ENCODE measurements around the gene USP40.

Gene USP40

GRCh38 chr2:233458031-233458610, 108.5 kb downstream of the USP40 start:
- TF ChIP-seq, protein P1, sequence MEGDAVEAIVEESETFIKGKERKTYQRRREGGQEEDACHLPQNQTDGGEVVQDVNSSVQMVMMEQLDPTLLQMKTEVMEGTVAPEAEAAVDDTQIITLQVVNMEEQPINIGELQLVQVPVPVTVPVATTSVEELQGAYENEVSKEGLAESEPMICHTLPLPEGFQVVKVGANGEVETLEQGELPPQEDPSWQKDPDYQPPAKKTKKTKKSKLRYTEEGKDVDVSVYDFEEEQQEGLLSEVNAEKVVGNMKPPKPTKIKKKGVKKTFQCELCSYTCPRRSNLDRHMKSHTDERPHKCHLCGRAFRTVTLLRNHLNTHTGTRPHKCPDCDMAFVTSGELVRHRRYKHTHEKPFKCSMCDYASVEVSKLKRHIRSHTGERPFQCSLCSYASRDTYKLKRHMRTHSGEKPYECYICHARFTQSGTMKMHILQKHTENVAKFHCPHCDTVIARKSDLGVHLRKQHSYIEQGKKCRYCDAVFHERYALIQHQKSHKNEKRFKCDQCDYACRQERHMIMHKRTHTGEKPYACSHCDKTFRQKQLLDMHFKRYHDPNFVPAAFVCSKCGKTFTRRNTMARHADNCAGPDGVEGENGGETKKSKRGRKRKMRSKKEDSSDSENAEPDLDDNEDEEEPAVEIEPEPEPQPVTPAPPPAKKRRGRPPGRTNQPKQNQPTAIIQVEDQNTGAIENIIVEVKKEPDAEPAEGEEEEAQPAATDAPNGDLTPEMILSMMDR (IDR thresholded peaks at IDR 0.05; ENCODE audit: extremely low read depth, insufficient read depth, missing control alignments), result no peak
- no peak for DNase-seq (ENCODE audit: low spot score)
- in situ Hi-C loops (cut with MboI; ENCODE audit: low pct_unique_long_range_greater_than_20kb, low sequenced_read_pairs, unreplicated experiment), result no loop called here

GRCh38 chr2:233457356-233457755, 109.2 kb downstream of the USP40 start:
- in situ Hi-C loops (cut with MboI; ENCODE audit: low pct_unique_long_range_greater_than_20kb, low sequenced_read_pairs, unreplicated experiment), result no loop called here
- no peak for DNase-seq (ENCODE audit: low spot score)
- TF ChIP-seq, protein P1 (IDR thresholded peaks at IDR 0.05; ENCODE audit: extremely low read depth, insufficient read depth, missing control alignments), result no peak

GRCh38 chr2:233456934-233457333, 109.6 kb downstream of the USP40 start:
- TF ChIP-seq, protein P1 (IDR thresholded peaks at IDR 0.05; ENCODE audit: extremely low read depth, insufficient read depth, missing control alignments), result no peak
- in situ Hi-C loops (cut with MboI; ENCODE audit: low pct_unique_long_range_greater_than_20kb, low sequenced_read_pairs, unreplicated experiment), result no loop called here
- DNase-seq (ENCODE audit: low spot score), result no peak

GRCh38 chr2:233456111-233456510, 110.5 kb downstream of the USP40 start:
- in situ Hi-C loops (cut with MboI; ENCODE audit: low pct_unique_long_range_greater_than_20kb, low sequenced_read_pairs, unreplicated experiment), result no loop called here

GRCh38 chr2:233455491-233455890, 111.1 kb downstream of the USP40 start:
- in situ Hi-C loops (cut with MboI; ENCODE audit: low pct_unique_long_range_greater_than_20kb, low sequenced_read_pairs, unreplicated experiment), result no loop called here
- DNase-seq (ENCODE audit: low spot score), result no peak
- TF ChIP-seq, protein P1 (IDR thresholded peaks at IDR 0.05; ENCODE audit: extremely low read depth, insufficient read depth, missing control alignments), result no peak

More at GRCh38 chr2:233456111-233456510, 110.5 kb downstream of the USP40 start:
- TF ChIP-seq, protein P1 (IDR thresholded peaks at IDR 0.05; ENCODE audit: extremely low read depth, insufficient read depth, missing control alignments), result no peak
- no peak for DNase-seq (ENCODE audit: low spot score)

- TF ChIP-seq, protein P1 (IDR thresholded peaks at IDR 0.05; ENCODE audit: extremely low read depth, insufficient read depth, missing control alignments), result no peak
- DNase-seq (ENCODE audit: low spot score), result no peak
- in situ Hi-C loops (cut with MboI; ENCODE audit: low pct_unique_long_range_greater_than_20kb, low sequenced_read_pairs, unreplicated experiment), result no loop called here
These were observed 111.6 kb downstream of the USP40 start for GRCh38 chr2:233455006-233455405.

All from GM13977 (cell line).